H7 (cell line): ENCODE results near the gene ITGB3. TPM values are rescaled to one million over a fixed set of nuclear protein-coding genes. Genes with fewer than 3 reads are reported as not detected.

Experiments
- DNase-seq: peaks from one replicate; pipeline ENCODE4 v3.0.0; 2012
- H3K27me3 ChIP-seq: 2 replicates; pipeline ENCODE4 v1.6.0; 2011; ENCODE audit warnings: mild to moderate bottlenecking, low read length; ENCODE audit not compliant: control insufficient read depth, insufficient read depth
- H3K36me3 ChIP-seq: replicated peaks from 2 replicates; pipeline ENCODE4 v1.5.1; 2011; ENCODE audit warnings: low read length; ENCODE audit not compliant: control insufficient read depth, insufficient read depth
- H3K4me3 ChIP-seq: 2 replicates; pipeline ENCODE4 v1.5.1; 2011; ENCODE audit warnings: low read depth, mild to moderate bottlenecking, control low read depth, low read length, moderate library complexity; ENCODE audit not compliant: insufficient read depth
- total RNA-seq: library from RNA; depleted of rRNA; stranded (reverse); fragments of >200 nt; shearing (Covaris generic); gene quantifications from 2 replicates; pipeline ENCODE4 v1.2.3, GENCODE V29; 2014

ITGB3 gene
- total RNA-seq, 1 experiment from 2014 or later = 0.35 TPM

GRCh38 chr17:47270946-47271705 lies 17.5 kb downstream of the ITGB3 start:
- no peak for DNase-seq
- H3K36me3 ChIP-seq = no peaks in the 10 kb centered on the region
- no peaks in the 10 kb centered on the region; the same call in 1 of the 2 replicates for H3K27me3 ChIP-seq
- no peak overlapping the region for H3K4me3 ChIP-seq

- H3K4me3 ChIP-seq = no peak overlapping the region
- no peaks in the 10 kb centered on the region; the same call in 1 of the 2 replicates for H3K27me3 ChIP-seq
- H3K36me3 ChIP-seq = no peaks in the 10 kb centered on the region
- no peak for DNase-seq
Observed at GRCh38 chr17:47272491-47272890, 18.9 kb downstream of the ITGB3 start.

GRCh38 chr17:47273245-47273644 lies 19.6 kb downstream of the ITGB3 start:
- Histone ChIP-seq H3K27me3 (no peaks in the 10 kb centered on the region; the same call in 1 of the 2 replicates), H3K36me3 (no peaks in the 10 kb centered on the region), H3K4me3 (no peak overlapping the region)
- DNase-seq = no peak

- no peak for DNase-seq
- H3K27me3 ChIP-seq = no peaks in the 10 kb centered on the region; the same call in 1 of the 2 replicates
- no peaks in the 10 kb centered on the region for H3K36me3 ChIP-seq
- H3K4me3 ChIP-seq = no peak overlapping the region
Observed at GRCh38 chr17:47274319-47275069, 20.9 kb downstream of the ITGB3 start.

GRCh38 chr17:47275245-47275984 lies 21.8 kb downstream of the ITGB3 start:
- no peak overlapping the region for H3K4me3 ChIP-seq
- H3K36me3 ChIP-seq = no peaks in the 10 kb centered on the region
- no peaks in the 10 kb centered on the region; the same call in 1 of the 2 replicates for H3K27me3 ChIP-seq
- peak; percentile 73 for DNase-seq

- DNase-seq = no peak
- H3K36me3 ChIP-seq = no peaks in the 10 kb centered on the region
- H3K4me3 ChIP-seq = no peak overlapping the region
- H3K27me3 ChIP-seq = no peaks in the 10 kb centered on the region; the same call in 1 of the 2 replicates
Observed at GRCh38 chr17:47276444-47276843, 22.8 kb downstream of the ITGB3 start.

GRCh38 chr17:47276868-47277267 lies 23.2 kb downstream of the ITGB3 start:
- H3K36me3 ChIP-seq = no peaks in the 10 kb centered on the region
- DNase-seq = peak; percentile 65

GRCh38 chr17:47277921-47278320 lies 24.3 kb downstream of the ITGB3 start:
- DNase-seq = no peak
- Histone ChIP-seq H3K4me3 (no peak overlapping the region), H3K27me3 (no peaks in the 10 kb centered on the region; the same call in 1 of the 2 replicates), H3K36me3 (no peaks in the 10 kb centered on the region)

More at GRCh38 chr17:47276868-47277267, 23.2 kb downstream of the ITGB3 start:
- Histone ChIP-seq H3K27me3 (no peaks in the 10 kb centered on the region; the same call in 1 of the 2 replicates), H3K4me3 (no peak overlapping the region)

GRCh38 chr17:47278561-47278960 lies 24.9 kb downstream of the ITGB3 start:
- H3K36me3 ChIP-seq = no peaks in the 10 kb centered on the region
- DNase-seq = no peak
- no peak overlapping the region for H3K4me3 ChIP-seq
- H3K27me3 ChIP-seq = no peaks in the 10 kb centered on the region; the same call in 1 of the 2 replicates

- Histone ChIP-seq H3K36me3 (no peaks in the 10 kb centered on the region), H3K4me3 (no peak overlapping the region), H3K27me3 (no peaks in the 10 kb centered on the region)
- no peak for DNase-seq
Observed at GRCh38 chr17:47279062-47279801, 25.6 kb downstream of the ITGB3 start.

- no peak for DNase-seq
- Histone ChIP-seq H3K27me3 (no peaks in the 10 kb centered on the region), H3K4me3 (no peak overlapping the region), H3K36me3 (no peaks in the 10 kb centered on the region)
Observed at GRCh38 chr17:47280072-47280811, 26.6 kb downstream of the ITGB3 start.

- Histone ChIP-seq H3K36me3 (no peaks in the 10 kb centered on the region), H3K27me3 (no peaks in the 10 kb centered on the region), H3K4me3 (no peak overlapping the region)
- no peak for DNase-seq
Observed at GRCh38 chr17:47281216-47281615, 27.6 kb downstream of the ITGB3 start.

- Histone ChIP-seq H3K4me3 (no peak overlapping the region), H3K27me3 (peaks cover under 1% of the 10 kb centered on the region; the same call in 1 of the 2 replicates), H3K36me3 (no peaks in the 10 kb centered on the region)
- DNase-seq = no peak
Observed at GRCh38 chr17:47285003-47285402, 31.4 kb downstream of the ITGB3 start.
